H1 (cell line): ENCODE measurements around the gene GAST. TPM values are rescaled to one million over a fixed set of nuclear protein-coding genes. Genes with fewer than 3 reads are reported as not detected.
A peak's percentile ranks its signal among the peaks of the same experiment; 100 is the strongest.

Source experiments
- BACH1 ChIP-seq: IDR thresholded peaks from 2 replicates; pipeline ENCODE4 v1.6.1; 2012; ENCODE audit warnings: low read length, improper control_type of control experiment
- POLR2A ChIP-seq, 2 experiments: IDR thresholded peaks; 1 replicate in 1 of 2; 2 replicates in 1 of 2; pipeline ENCODE4 v1.6.1; 2011; ENCODE audit warnings: low read depth in 2 of 2, low read length in 2 of 2, mild to moderate bottlenecking in 2 of 2; ENCODE audit errors: control extremely low read depth in 1 of 2
- RNF2 ChIP-seq: fragments of 200-900, 300-1000 bp; sonication (generic); IDR thresholded peaks from 2 replicates; pipeline ENCODE4 v1.7.1; 2016; ENCODE audit warnings: borderline replicate concordance, low read depth, mild to moderate bottlenecking, antibody characterized with exemption, low read length; ENCODE audit not compliant: poor library complexity, severe bottlenecking; ENCODE audit errors: missing control alignments
- SIX5 ChIP-seq: IDR thresholded peaks from 2 replicates; pipeline ENCODE4 v1.6.1; 2011; ENCODE audit warnings: mild to moderate bottlenecking, low read depth, low read length
- TEAD4 ChIP-seq: IDR thresholded peaks from 2 replicates; pipeline ENCODE4 v1.6.1; 2012; ENCODE audit warnings: low read depth, low read length, inconsistent platforms, mixed read lengths
- polyA plus RNA-seq, 7 experiments: library from polyadenylated mRNA; depleted of rRNA in 3 of 7; stranded (reverse) in 5 of 7; unstranded in 2 of 7; fragments of >200 nt in 5 of 7; fragments of 200-250 nt in 2 of 7; gene quantifications; 1 replicate in 5 of 7; 2 replicates in 1 of 7; 4 replicates in 1 of 7; pipeline versions ENCODE4 v1.2.1 to v1.2.3, GENCODE V29; 2011 to 2013; ENCODE audit warnings: missing spikeins in 2 of 7, mixed read lengths in 2 of 7
- total RNA-seq: library from RNA; stranded (reverse); fragmentation: NEBNext Ultra II Directional; extraction: Animal tissue kit (Norgen Biotek cat#: 25700); gene quantifications from 2 replicates; pipeline ENCODE4 v1.2.1, GENCODE V29; 2021

The GAST gene
- total and polyA plus RNA-seq, 2 of the 8 experiments (the other 6 are each of a cell fraction or from before 2014, with no cell fraction given): not detected

DNA sequence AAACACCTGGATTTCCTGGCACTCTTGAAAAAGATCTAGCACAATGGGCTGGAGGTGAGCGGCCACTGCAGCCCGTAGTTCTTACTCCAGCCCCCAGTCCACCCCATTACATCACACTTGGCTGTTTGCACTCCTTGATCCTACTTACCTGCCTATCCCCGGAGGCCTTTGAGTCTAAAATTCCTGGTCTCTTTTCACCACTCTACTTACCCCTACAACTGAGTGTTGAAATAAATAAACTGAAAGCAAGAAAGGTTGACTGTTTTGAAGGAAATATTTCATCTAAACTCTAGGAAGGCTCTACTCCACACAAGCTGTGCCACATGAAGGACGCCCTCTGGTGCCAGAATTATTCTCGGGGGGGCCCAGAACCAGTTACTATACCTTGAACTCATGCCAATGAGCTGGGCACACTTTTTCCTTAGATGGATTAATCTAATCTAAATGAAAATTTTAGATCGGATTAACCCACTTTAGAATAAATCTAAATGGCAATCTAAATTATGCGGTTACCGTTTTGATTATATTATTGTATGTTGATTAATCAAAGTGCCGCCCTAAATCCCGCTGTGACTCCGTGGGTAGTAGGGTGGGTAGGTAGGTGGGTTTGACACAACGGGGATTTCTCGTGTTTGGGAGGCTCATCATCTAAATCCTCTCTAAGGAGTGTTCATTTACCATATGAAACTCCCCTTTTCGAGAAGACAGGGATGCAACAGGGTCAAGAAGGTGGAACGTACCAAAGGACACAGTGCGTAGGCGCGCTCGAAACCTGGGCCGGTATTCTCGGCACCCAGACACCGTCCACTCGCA lies 24.1 kb upstream of the GAST start (continued):
- TF ChIP-seq RNF2 (no peak), POLR2A (IDR thresholded peaks at IDR 0.05; ENCODE audit: control extremely low read depth in 1 of 2, low read depth in 2 of 2, low read length in 2 of 2) (no peak), BACH1 (no peak), SIX5 (no peak), TEAD4 (0 out of 2 replicates have a peak, but pooled peaks have one; percentile 12)
